H7 (cell line): ENCODE data around the gene METAP2. TPM values are rescaled to one million over a fixed set of nuclear protein-coding genes. Genes with fewer than 3 reads are reported as not detected.

Experiments
- total RNA-seq: library from RNA; depleted of rRNA; stranded (reverse); fragments of >200 nt; shearing (Covaris generic); gene quantifications from 2 replicates; pipeline ENCODE4 v1.2.3, GENCODE V29; 2014; rRNA removed

Gene METAP2
- total RNA-seq, 1 experiment from 2014 or later, result 106 TPM

Other genes with a start within 250 kb of the METAP2 start
- gene USP44, start 77.3 kb downstream of the METAP2 start, total RNA-seq, result 102 and 142 TPM in 2 replicates